Activated T-cell treated with anti-CD3 and anti-CD28 coated beads, Interleukin-2, amount 50 U/mL, for 4 hours (primary cell): ENCODE data around the gene NF1. TPM values are rescaled to one million over a fixed set of nuclear protein-coding genes. Genes with fewer than 3 reads are reported as not detected.
"Not testable (repeated sequence)": the region's sequence is repeated elsewhere in the genome, so short reads cannot be mapped to it uniquely, and the experiment has no call there.

ENCODE experiments used
- ATAC-seq, 2 donors: fragments of 200-7000 bp; cut with Tn5 transposase; one replicate each; pipeline ENCODE4 v1.10.0; 2021
- DNase-seq: peaks from one replicate; pipeline ENCODE4 v3.0.0-alpha.2; 2020
- H3K27me3 Mint-ChIP-seq: one replicate; pipeline ENCODE4 v1.8.0; 2021; ENCODE audit warnings: low read depth, mixed read lengths
- H3K36me3 Mint-ChIP-seq: one replicate; pipeline ENCODE4 v1.8.0; 2022; ENCODE audit warnings: mixed read lengths; ENCODE audit not compliant: insufficient read depth
- H3K4me1 Mint-ChIP-seq: one replicate; pipeline ENCODE4 v1.8.0; 2021; ENCODE audit warnings: low read depth, mixed read lengths
- H3K4me3 Mint-ChIP-seq: one replicate; pipeline ENCODE4 v1.8.0; 2021; ENCODE audit warnings: mild to moderate bottlenecking, moderate library complexity, mixed read lengths
- H3K9me3 Mint-ChIP-seq: one replicate; pipeline ENCODE4 v1.8.0; 2021; ENCODE audit warnings: mixed read lengths
- total RNA-seq, 3 donors: library from RNA; stranded (reverse); gene quantifications; one replicate each; pipeline ENCODE4 v1.2.1, GENCODE V29; 2021

The NF1 gene
- total RNA-seq, 3 donors from 2014 or later: 14.2 to 17.9 (median 15.2) TPM

DNA sequence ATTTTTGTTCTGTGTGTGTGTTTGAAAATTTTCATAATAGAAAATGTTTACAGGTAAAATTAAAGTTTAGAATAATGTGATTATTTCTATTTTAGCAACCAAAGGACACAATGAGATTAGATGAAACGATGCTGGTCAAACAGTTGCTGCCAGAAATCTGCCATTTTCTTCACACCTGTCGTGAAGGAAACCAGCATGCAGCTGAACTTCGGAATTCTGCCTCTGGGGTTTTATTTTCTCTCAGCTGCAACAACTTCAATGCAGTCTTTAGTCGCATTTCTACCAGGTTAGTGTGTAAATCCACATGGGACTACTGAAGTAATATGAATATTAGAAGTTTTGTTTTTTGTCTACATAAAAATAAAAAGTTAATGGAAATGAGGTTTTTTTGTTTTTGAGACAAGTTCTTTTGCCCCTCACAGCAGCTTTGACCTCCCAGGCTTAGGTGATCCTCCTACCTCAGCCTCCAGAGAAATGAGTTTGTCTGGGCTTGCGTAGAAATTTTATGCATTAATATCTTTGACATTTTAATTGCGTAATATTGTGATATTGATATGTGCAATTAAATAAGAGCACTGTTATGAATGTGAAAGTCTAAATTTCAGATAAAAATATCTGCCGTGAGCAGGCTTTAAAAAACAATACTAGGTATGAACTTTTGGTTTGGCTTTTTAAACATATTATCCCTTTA, 68.5 kb downstream of the NF1 start:
- no peak for DNase-seq
- Mint-ChIP-seq H3K4me3 (no peak overlapping the region), H3K27me3 (no peaks in the 10 kb centered on the region), H3K36me3 (peaks cover 7% of the 10 kb centered on the region), H3K9me3 (no peaks in the 10 kb centered on the region), H3K4me1 (peaks cover 14% of the 10 kb centered on the region)
- no peak for ATAC-seq

DNA sequence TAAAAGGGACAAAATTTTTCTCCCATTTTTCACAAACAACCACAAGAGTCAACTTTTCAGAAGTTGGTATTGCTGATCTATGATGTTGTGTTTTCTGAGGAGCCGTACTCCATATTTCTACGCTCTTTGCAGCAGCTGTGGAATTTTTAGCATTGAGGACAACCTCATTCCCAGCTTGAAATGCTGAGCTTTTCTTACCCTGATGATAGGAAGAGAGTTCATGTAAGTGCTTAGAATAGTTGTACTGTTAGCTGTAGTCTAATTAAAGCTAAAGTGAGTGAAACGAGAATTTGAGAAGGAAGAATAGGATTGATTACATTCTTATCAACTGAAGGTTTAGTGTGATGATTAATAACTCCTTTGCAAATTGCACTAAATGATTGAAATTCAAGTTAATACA, 72.3 kb downstream of the NF1 start:
- Mint-ChIP-seq H3K9me3 (no peaks in the 10 kb centered on the region), H3K4me1 (no peaks in the 10 kb centered on the region), H3K36me3 (peaks cover 19% of the 10 kb centered on the region), H3K4me3 (no peak overlapping the region), H3K27me3 (no peaks in the 10 kb centered on the region)
- DNase-seq (no peak), ATAC-seq (no peak)

DNA sequence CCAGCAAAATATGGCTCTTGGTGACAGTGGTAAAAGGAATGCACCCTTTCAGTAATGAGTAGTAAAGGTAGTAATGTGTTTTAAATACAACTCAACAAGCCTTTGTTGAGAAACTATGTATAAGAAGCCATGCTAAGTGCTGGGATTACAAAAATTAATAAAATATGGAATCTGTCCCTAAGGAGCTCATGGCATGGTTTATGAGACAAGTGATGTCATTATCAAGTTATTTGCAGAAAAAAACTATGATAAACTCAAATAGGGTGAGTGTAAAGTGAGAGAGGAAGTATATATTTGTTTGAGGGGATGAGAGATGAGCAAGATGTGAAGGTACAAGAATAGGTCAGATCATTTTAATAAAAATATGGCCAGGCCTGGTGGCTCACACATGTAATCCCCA, 76.9 kb downstream of the NF1 start:
- Mint-ChIP-seq H3K27me3 (no peaks in the 10 kb centered on the region), H3K36me3 (peaks cover 16% of the 10 kb centered on the region), H3K9me3 (no peaks in the 10 kb centered on the region), H3K4me1 (no peaks in the 10 kb centered on the region), H3K4me3 (no peak overlapping the region)
- no peak for ATAC-seq
- no peak for DNase-seq

DNA sequence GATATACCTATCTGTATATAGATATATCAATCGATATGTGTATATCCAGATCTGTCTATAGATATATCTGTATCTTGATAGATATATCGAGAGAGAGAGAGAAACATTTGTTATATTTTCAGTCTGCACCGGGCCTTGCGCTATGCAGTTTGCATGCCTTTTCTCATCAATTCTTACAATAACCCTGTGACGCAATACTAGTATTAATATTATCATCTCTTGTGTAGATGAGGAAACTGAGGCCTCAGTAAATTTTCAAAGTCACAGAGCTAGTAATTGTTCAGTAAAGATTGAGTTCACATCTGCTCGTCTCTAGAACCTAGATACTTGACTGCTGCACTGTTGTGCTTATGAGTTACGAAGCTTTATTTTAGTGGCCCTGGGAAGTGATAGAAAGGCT, 77.6 kb downstream of the NF1 start:
- Mint-ChIP-seq H3K4me3 (no peak overlapping the region), H3K36me3 (peaks cover 16% of the 10 kb centered on the region), H3K4me1 (no peaks in the 10 kb centered on the region), H3K27me3 (no peaks in the 10 kb centered on the region), H3K9me3 (no peaks in the 10 kb centered on the region)
- DNase-seq (no peak), ATAC-seq (no peak)

DNA sequence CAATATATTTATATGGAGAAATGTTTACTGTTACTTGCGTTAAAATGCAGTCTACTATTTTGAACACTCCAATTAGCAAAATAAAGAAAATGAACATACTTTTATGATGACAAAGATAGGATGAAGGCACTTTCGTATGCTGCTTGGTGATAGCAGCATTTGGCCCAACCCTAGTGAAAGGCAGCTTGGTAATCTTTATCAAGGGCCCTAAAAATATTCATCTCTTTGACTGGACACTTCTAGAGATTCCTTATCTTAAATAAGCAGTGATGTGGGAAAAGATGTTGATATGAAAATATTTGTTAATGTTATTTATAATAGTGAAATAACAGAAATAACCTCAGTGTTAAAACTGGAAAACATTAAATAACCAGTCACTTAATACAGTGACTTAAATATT, 79.4 kb downstream of the NF1 start:
- peaks cover 15% of the 10 kb centered on the region for H3K36me3 Mint-ChIP-seq
- no peak overlapping the region for H3K4me3 Mint-ChIP-seq
- no peak for DNase-seq
- no peaks in the 10 kb centered on the region for H3K9me3 Mint-ChIP-seq
- no peaks in the 10 kb centered on the region for H3K4me1 Mint-ChIP-seq
- H3K27me3 Mint-ChIP-seq: no peaks in the 10 kb centered on the region
- no peak for ATAC-seq

DNA sequence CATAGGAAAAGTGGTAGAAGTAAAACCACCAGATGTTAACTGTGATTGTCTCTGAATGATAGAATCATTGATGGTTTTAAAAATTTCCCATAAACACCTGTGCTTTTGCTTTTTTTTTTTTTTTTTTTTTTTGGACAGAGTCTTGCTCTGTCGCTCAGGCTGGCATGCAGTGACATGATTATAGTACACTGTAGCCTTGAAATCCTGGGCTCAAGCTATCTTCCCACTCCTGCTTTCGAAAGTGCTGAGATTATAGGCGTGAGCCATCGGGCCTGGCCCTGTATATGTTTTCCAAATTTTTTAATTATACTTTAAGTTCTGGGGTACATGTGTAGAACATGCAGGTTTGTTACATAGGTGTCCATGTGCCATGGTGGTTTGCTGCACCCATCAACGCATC, 80.5 kb downstream of the NF1 start:
- ATAC-seq (no peak), DNase-seq (no peak)
- H3K36me3 Mint-ChIP-seq: peaks cover 8% of the 10 kb centered on the region
- H3K27me3 Mint-ChIP-seq: no peaks in the 10 kb centered on the region
- H3K9me3 Mint-ChIP-seq: no peaks in the 10 kb centered on the region
- no peaks in the 10 kb centered on the region for H3K4me1 Mint-ChIP-seq
- H3K4me3 Mint-ChIP-seq: no peak overlapping the region

DNA sequence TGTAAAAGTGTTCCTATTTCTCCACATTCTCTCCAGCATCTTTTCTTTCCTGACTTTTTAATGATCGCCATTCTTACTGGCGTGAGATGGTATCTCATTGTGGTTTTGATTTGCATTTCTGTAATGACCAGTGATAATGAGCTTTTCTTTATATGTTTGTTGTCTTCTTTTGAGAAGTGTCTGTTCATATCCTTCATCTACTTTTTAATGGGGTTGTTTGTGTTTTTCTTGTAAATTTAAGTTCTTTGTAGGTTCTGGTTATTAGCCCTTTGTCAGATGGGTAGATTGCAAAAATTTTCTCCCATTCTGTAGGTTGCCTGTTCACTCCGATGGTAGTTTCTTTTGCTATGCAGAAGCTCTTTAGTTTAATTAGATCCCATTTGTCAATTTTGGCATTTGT, 81.4 kb downstream of the NF1 start:
- not testable (repeated sequence) for H3K4me1 Mint-ChIP-seq, H3K4me3 Mint-ChIP-seq, H3K36me3 Mint-ChIP-seq, DNase-seq, H3K9me3 Mint-ChIP-seq, ATAC-seq, H3K27me3 Mint-ChIP-seq

DNA sequence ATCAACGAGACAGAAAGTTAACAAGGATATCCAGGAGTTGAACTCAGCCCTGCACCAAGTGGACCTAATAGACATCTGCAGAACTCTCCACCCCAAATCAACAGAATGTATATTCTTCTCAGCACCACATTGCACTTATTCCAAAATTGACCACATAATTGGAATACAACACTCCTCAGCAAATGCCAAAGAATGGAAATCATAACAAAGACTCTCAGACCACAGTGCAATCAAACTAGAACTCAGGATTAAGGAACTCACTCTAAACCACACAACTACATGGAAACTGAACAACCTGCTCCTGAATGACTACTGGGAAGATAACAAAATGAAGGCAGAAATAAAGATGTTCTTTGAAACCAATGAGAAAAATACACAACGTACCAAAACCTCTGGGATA, 84.2 kb downstream of the NF1 start:
- peaks cover 11% of the 10 kb centered on the region for H3K36me3 Mint-ChIP-seq
- not testable (repeated sequence) for ATAC-seq, H3K27me3 Mint-ChIP-seq, H3K4me1 Mint-ChIP-seq, DNase-seq, H3K4me3 Mint-ChIP-seq, H3K9me3 Mint-ChIP-seq

DNA sequence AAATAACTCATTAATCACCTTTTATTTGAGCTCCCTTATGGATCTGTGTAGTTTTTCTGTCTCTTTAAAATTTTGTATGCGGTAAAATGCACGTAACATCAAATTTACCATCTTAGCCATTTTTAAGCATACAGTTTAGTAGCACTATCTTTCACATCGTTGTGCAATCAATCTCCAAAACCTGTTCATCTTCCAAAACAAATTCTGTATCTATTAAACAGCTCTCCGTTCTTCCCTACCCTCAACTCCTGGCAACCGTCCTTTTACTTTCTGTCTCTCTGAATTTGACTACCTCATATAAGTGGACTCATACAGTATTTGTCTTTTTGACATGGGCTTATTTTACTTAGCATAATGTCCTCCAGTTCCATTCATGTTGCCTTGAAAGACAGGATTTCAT, 100.5 kb downstream of the NF1 start:
- DNase-seq: no peak
- Mint-ChIP-seq H3K4me1 (no peaks in the 10 kb centered on the region), H3K4me3 (no peak overlapping the region), H3K27me3 (no peaks in the 10 kb centered on the region), H3K36me3 (peaks cover 14% of the 10 kb centered on the region), H3K9me3 (no peaks in the 10 kb centered on the region)
- ATAC-seq: no peak

DNA sequence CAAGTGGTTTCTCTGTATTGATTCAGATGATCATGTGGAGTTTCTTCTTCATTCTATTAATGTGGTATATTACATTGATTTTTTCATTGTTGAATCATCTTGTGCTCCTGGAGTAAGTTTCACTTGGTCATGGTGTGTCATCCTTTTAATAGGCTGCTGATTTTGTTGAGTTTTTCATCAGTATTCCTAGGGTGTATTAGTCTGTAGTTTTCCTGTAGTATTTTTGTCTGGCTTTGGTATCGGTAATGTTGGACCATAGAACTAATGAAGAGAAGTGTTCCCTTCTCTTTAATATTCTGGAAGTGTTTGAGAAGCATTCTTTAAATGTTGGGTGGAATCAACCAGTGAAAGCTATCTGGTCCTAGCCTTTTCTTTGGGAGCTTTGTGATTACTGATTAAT, 103.2 kb downstream of the NF1 start:
- DNase-seq (no peak), ATAC-seq (no peak)
- Mint-ChIP-seq H3K27me3 (no peaks in the 10 kb centered on the region), H3K36me3 (peaks cover 14% of the 10 kb centered on the region), H3K9me3 (no peaks in the 10 kb centered on the region), H3K4me1 (no peaks in the 10 kb centered on the region), H3K4me3 (no peak overlapping the region)

DNA sequence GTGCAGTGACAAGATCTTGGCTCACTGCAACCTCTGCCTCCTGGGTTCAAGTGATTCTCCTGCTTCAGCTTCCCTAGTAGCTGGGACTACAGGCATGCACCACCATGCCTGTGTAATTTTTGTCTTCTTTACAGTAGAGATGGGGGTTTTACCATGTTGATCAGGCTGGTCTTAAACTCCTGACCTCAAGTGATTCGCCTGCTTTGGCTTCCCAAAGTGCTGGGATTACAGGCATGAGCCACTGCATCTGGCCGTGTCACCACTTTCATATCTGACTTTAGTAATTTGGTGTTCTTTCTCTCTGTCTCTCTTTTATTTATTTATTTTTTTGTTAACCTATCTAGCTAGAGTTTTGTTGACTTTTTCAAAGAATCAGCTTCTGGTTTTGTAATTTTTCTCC, 103.9 kb downstream of the NF1 start:
- ATAC-seq, H3K27me3 Mint-ChIP-seq, H3K4me3 Mint-ChIP-seq, DNase-seq, H3K4me1 Mint-ChIP-seq, H3K9me3 Mint-ChIP-seq: not testable (repeated sequence)
- peaks cover 13% of the 10 kb centered on the region for H3K36me3 Mint-ChIP-seq

DNA sequence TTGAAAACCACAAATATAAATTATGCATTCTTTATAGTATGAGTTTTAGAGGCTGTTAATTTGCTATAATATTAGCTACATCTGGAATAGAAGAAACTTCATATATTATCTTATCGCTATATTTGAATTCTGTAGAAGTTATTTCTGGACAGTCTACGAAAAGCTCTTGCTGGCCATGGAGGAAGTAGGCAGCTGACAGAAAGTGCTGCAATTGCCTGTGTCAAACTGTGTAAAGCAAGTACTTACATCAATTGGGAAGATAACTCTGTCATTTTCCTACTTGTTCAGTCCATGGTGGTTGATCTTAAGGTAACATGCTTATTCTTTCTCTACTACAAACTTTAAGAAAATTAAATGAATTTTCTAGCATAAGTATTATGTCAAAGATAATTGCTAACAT, 105.5 kb downstream of the NF1 start:
- no peak overlapping the region for H3K4me3 Mint-ChIP-seq
- ATAC-seq: no peak
- H3K27me3 Mint-ChIP-seq: no peaks in the 10 kb centered on the region
- no peaks in the 10 kb centered on the region for H3K9me3 Mint-ChIP-seq
- H3K36me3 Mint-ChIP-seq: peaks cover 9% of the 10 kb centered on the region
- H3K4me1 Mint-ChIP-seq: no peaks in the 10 kb centered on the region
- DNase-seq: no peak

DNA sequence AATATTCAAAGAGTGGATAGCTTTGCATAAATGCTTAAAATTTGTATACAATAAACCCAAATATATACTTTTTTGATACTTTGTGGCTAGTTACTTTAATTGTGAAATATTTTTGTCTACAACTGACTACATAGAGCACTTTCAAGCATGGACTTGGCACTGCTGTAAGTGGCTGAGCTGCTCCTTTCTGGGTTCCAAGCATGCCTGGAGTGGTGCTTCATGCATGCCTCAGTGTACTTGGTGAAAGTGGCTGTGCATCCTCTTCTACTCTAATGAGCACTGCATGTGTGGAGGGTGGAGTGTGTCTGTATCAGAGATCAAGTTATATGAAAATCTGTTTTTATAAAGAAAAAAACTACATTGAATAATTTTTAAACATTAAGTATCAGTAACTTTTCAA, 108.2 kb downstream of the NF1 start:
- Mint-ChIP-seq H3K4me3 (no peak overlapping the region), H3K4me1 (no peaks in the 10 kb centered on the region), H3K27me3 (no peaks in the 10 kb centered on the region), H3K9me3 (no peaks in the 10 kb centered on the region), H3K36me3 (peaks cover 9% of the 10 kb centered on the region)
- ATAC-seq (no peak), DNase-seq (no peak)

DNA sequence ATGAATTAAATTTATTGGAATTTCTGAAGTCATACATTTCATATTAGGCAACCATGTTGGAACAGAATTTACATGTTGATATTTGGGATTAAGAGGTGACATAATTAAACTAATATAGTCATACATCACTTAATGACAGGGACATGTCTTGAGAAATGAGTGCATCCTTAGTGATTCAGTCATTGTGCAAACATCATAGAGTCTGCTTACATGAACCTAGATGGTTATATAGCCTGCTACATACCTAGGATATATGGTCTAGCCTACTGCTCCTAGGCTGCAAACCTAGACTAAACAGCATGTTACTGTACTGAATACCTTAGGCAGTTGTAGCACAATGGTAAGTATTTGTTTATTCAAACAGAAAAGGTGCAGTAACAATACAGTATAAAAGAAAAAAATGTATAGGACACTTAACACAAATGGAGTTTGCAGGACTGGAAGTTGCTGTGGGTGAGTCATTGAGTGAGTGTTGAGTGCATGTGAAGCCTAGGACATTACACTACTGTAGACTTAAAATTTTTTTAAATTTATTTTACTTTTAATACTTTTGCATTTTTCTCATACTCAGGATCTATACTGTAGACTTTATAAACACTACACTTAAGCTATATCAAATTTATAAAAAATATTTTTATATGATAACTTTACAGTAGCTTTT, 116.7 kb downstream of the NF1 start:
- Mint-ChIP-seq H3K4me3 (no peak overlapping the region), H3K27me3 (no peaks in the 10 kb centered on the region), H3K9me3 (no peaks in the 10 kb centered on the region), H3K36me3 (no peaks in the 10 kb centered on the region), H3K4me1 (no peaks in the 10 kb centered on the region)
- ATAC-seq (no peak), DNase-seq (no peak)

DNA sequence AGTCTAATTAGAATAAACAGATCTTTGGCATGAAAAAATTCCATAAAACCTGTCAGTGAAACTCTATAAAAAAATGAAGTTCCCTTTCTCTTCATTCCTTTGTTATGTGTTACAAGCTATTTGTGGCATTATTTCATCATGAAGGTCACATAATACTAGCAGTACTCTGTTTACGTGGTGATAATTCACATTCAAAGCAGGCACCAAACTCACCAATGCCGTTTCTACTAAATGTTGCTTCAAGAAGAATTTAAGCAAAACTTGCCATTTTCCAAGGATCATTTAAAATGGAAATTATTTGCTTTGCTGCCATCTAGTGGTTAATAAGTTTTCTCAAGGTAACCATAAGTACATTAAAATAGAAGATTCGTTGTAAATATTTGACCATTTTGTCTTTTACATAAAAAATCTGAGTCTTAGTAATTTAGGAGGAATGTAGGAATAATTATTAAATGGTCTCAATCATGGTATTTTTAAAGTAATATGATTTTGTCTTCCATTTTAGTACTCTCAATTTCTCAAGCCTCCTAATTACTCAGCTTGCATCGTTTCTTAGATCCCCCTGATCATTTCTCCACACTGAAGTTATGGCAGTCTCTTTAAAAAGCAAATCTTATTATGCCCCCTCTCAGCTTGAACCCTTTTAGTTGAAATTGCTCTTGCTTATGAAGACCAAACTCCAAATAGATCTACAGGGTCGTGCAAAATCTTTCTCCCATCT, 121.4 kb downstream of the NF1 start:
- peaks cover 5% of the 10 kb centered on the region for H3K36me3 Mint-ChIP-seq
- DNase-seq: no peak
- ATAC-seq: no peak
- no peak overlapping the region for H3K4me3 Mint-ChIP-seq
- H3K9me3 Mint-ChIP-seq: no peaks in the 10 kb centered on the region
- no peaks in the 10 kb centered on the region for H3K4me1 Mint-ChIP-seq
- no peaks in the 10 kb centered on the region for H3K27me3 Mint-ChIP-seq
